DMS79 (cell line): ENCODE measurements around the gene MGRN1.

ENCODE experiments used
- DNase-seq: peaks from one replicate; lab custom pipeline; 2025; lab: John Stamatoyannopoulos, UW

MGRN1 gene

GRCh38 chr16:4687946-4688673 is 63.5 kb downstream of the MGRN1 start:
- DNase-seq = no peak

- no peak for DNase-seq
These were observed 64.0 kb downstream of the MGRN1 start for GRCh38 chr16:4688674-4689045.

GRCh38 chr16:4689091-4689671 is 64.6 kb downstream of the MGRN1 start:
- no peak for DNase-seq

- DNase-seq = no peak
These were observed 65.5 kb downstream of the MGRN1 start for GRCh38 chr16:4689864-4690704.

GRCh38 chr16:4690946-4691665 is 66.5 kb downstream of the MGRN1 start:
- no peak for DNase-seq

- DNase-seq = no peak
These were observed 67.2 kb downstream of the MGRN1 start for GRCh38 chr16:4691666-4692412.

GRCh38 chr16:4692460-4693295 is 68.1 kb downstream of the MGRN1 start:
- no peak for DNase-seq

GRCh38 chr16:4693296-4693955 is 68.8 kb downstream of the MGRN1 start, which contains the start of gene NUDT16L1:
TSS of gene NUDT16L1 (plus strand) at chr16:4693562. CDS start at chr16:4693727, 165 bp downstream.
- DNase-seq = peak; percentile 82

- no peak for DNase-seq
These were observed 69.5 kb downstream of the MGRN1 start for GRCh38 chr16:4693956-4694641.

- DNase-seq = no peak
These were observed 70.2 kb downstream of the MGRN1 start for GRCh38 chr16:4694642-4695451.

- no peak for DNase-seq
These were observed 71.0 kb downstream of the MGRN1 start for GRCh38 chr16:4695473-4696171.

GRCh38 chr16:4696172-4696904 is 71.7 kb downstream of the MGRN1 start:
- DNase-seq = no peak

- DNase-seq = no peak
These were observed 72.5 kb downstream of the MGRN1 start for GRCh38 chr16:4696905-4697847.

- no peak for DNase-seq
These were observed 73.2 kb downstream of the MGRN1 start for GRCh38 chr16:4697848-4698291.

GRCh38 chr16:4698321-4699045 is 73.9 kb downstream of the MGRN1 start:
- no peak for DNase-seq
